Astrocyte (in vitro differentiated cells and primary cell): ENCODE data around the gene EFCAB6. TPM values are rescaled to one million over a fixed set of nuclear protein-coding genes. Genes with fewer than 3 reads are reported as not detected.

Experiments used
- DNase-seq: peaks from one replicate; pipeline ENCODE4 v3.0.0-alpha.2; 2010; ENCODE audit warnings: low read depth
- FAIRE-seq: peaks from 2 replicates; lab custom pipeline; 2011; peaks lifted over from hg19 to GRCh38; lab: Jason Lieb, UNC
- H2AFZ ChIP-seq: 2 replicates; pipeline ENCODE4 v1.6.0; 2012; ENCODE audit warnings: low read depth, low read length, inconsistent platforms
- H3K27ac ChIP-seq: 2 replicates; pipeline ENCODE4 v1.5.1; 2011; ENCODE audit warnings: low read depth, low read length, inconsistent platforms
- H3K27me3 ChIP-seq: 2 replicates; pipeline ENCODE4 v1.6.0; 2011; ENCODE audit warnings: low read length, inconsistent platforms; ENCODE audit not compliant: insufficient read depth
- H3K36me3 ChIP-seq: 2 replicates; pipeline ENCODE4 v1.5.1; 2011; ENCODE audit warnings: low read length, inconsistent platforms; ENCODE audit not compliant: insufficient read depth
- H3K4me1 ChIP-seq: 2 replicates; pipeline ENCODE4 v1.5.1; 2011; ENCODE audit warnings: low read length, inconsistent platforms; ENCODE audit not compliant: insufficient read depth
- H3K4me2 ChIP-seq: 2 replicates; pipeline ENCODE4 v1.6.0; 2012; ENCODE audit warnings: low read length, inconsistent platforms
- H3K4me3 ChIP-seq: 2 replicates; pipeline ENCODE4 v1.5.1; 2011; ENCODE audit warnings: low read depth, mild to moderate bottlenecking, low read length, inconsistent platforms; ENCODE audit not compliant: insufficient read depth
- H3K79me2 ChIP-seq: 2 replicates; pipeline ENCODE4 v1.6.0; 2012; ENCODE audit warnings: mild to moderate bottlenecking, low read length, inconsistent platforms; ENCODE audit not compliant: insufficient read depth
- H3K9ac ChIP-seq: 2 replicates; pipeline ENCODE4 v1.6.0; 2012; ENCODE audit warnings: mild to moderate bottlenecking, low read length, inconsistent platforms
- H3K9me3 ChIP-seq: 2 replicates; pipeline ENCODE4 v1.5.1; 2012; ENCODE audit warnings: low read depth, mild to moderate bottlenecking, low read length, inconsistent platforms; ENCODE audit not compliant: insufficient read depth
- H4K20me1 ChIP-seq: 2 replicates; pipeline ENCODE4 v1.6.0; 2012; ENCODE audit warnings: low read length, inconsistent platforms; ENCODE audit not compliant: insufficient read depth
- H3K27ac Mint-ChIP-seq: one replicate; pipeline ENCODE4 v1.8.0; 2021; ENCODE audit warnings: mild to moderate bottlenecking, mixed read lengths; ENCODE audit not compliant: unreplicated experiment
- H3K27me3 Mint-ChIP-seq: one replicate; pipeline ENCODE4 v1.8.0; 2021; ENCODE audit warnings: low read depth, mixed read lengths; ENCODE audit not compliant: unreplicated experiment
- H3K36me3 Mint-ChIP-seq: one replicate; pipeline ENCODE4 v1.8.0; 2021; ENCODE audit warnings: low read depth, mixed read lengths; ENCODE audit not compliant: unreplicated experiment
- H3K4me1 Mint-ChIP-seq: one replicate; pipeline ENCODE4 v1.8.0; 2021; ENCODE audit warnings: low read depth, mixed read lengths; ENCODE audit not compliant: unreplicated experiment
- H3K4me3 Mint-ChIP-seq: one replicate; pipeline ENCODE4 v1.8.0; 2021; ENCODE audit warnings: mild to moderate bottlenecking, moderate library complexity, mixed read lengths; ENCODE audit not compliant: unreplicated experiment
- H3K9me3 Mint-ChIP-seq: one replicate; pipeline ENCODE4 v1.8.0; 2021; ENCODE audit warnings: mild to moderate bottlenecking, mixed read lengths; ENCODE audit not compliant: unreplicated experiment
- EZH2 ChIP-seq: IDR thresholded peaks from 2 replicates; pipeline ENCODE4 v1.6.1; 2012; ENCODE audit warnings: mild to moderate bottlenecking, low read length, inconsistent platforms; ENCODE audit not compliant: insufficient read depth
- total RNA-seq: library from RNA; stranded (reverse); gene quantifications from 2 replicates; pipeline ENCODE4 v1.2.1, GENCODE V29; 2021
- TF ChIP-seq, protein P1 (sequence below): IDR thresholded peaks from 2 replicates; pipeline ENCODE4 v1.5.1; 2011; ENCODE audit warnings: low read depth, mild to moderate bottlenecking, inconsistent platforms, low read length, moderate library complexity; ENCODE audit not compliant: insufficient read depth

EFCAB6 gene
- total RNA-seq, 1 donor from 2014 or later = 1.2 TPM

DNA sequence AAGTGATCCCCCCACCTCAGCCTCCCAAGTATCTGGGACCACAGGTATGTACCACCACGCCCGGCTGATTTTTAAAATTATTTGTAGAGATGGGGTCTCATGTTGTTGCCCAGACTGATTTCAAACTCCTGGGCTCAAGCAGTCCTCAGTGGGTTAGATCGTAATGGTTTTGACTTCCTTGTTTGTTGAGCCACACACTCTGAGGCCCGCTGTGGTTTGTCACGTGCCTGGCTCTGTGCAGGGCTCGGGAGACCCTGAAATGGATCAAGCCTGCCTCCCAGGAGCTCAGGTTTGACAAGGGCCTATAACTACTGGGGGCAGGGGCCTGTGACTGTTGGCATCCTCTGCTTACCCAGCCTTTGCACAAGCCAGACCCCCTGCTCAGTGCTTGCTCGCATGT is 332.1 kb downstream of the EFCAB6 start:
- H3K27me3 ChIP-seq = no peaks in the 10 kb centered on the region
- Mint-ChIP-seq H3K4me3 (no peak overlapping the region), H3K4me1 (no peaks in the 10 kb centered on the region), H3K27me3 (peaks cover 61% of the 10 kb centered on the region), H3K9me3 (no peaks in the 10 kb centered on the region), H3K36me3 (no peaks in the 10 kb centered on the region), H3K27ac (no peak overlapping the region)
- no peaks in the 10 kb centered on the region for H3K4me1 ChIP-seq
- H3K9ac ChIP-seq = no peak overlapping the region
- no peak overlapping the region for H3K4me3 ChIP-seq
- FAIRE-seq (no peak), DNase-seq (no peak)
- no peak overlapping the region for H3K4me2 ChIP-seq
- no peaks in the 10 kb centered on the region for H3K79me2 ChIP-seq
- H2AFZ ChIP-seq = no peak overlapping the region
- H3K27ac ChIP-seq = no peak overlapping the region
- H3K36me3 ChIP-seq = no peaks in the 10 kb centered on the region
- H3K9me3 ChIP-seq = peaks cover 3% of the 10 kb centered on the region
- no peaks in the 10 kb centered on the region for H4K20me1 ChIP-seq
- TF ChIP-seq, protein P1, sequence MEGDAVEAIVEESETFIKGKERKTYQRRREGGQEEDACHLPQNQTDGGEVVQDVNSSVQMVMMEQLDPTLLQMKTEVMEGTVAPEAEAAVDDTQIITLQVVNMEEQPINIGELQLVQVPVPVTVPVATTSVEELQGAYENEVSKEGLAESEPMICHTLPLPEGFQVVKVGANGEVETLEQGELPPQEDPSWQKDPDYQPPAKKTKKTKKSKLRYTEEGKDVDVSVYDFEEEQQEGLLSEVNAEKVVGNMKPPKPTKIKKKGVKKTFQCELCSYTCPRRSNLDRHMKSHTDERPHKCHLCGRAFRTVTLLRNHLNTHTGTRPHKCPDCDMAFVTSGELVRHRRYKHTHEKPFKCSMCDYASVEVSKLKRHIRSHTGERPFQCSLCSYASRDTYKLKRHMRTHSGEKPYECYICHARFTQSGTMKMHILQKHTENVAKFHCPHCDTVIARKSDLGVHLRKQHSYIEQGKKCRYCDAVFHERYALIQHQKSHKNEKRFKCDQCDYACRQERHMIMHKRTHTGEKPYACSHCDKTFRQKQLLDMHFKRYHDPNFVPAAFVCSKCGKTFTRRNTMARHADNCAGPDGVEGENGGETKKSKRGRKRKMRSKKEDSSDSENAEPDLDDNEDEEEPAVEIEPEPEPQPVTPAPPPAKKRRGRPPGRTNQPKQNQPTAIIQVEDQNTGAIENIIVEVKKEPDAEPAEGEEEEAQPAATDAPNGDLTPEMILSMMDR = no peak
- no peak for TF ChIP-seq EZH2

DNA sequence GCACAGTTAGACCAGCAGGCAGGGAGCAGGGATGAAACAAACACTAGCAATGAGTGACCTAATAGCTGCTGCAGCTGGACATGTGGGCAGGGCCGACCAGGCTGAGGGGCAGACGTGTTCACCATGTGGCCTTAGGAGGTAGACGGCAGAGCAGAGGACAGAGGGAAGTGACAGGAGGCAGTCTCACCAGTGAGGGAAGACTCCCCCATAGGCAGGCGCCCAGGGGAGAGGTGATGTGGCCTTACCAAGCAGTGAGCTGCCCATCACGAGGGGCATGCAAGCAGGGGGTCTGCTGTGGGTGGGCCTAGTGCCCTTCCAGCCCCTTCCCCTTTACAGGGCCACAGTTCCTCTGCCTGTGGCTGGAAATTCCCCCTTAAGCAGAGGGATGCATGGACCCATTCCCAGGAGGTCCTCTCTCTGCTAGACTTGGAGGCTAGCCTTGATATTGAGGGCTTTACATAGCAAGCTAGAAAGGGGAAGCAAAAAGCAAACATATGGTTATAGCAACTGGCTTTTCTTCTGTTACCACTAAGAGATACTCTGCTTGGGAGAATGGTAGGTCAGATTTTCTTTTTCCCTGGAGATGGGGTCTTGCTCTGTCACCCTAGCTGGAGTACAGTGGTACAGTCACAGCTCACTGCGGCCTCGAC is 332.7 kb downstream of the EFCAB6 start:
- H3K4me2 ChIP-seq = no peak overlapping the region
- DNase-seq (no peak), FAIRE-seq (no peak)
- no peaks in the 10 kb centered on the region for H3K4me1 ChIP-seq
- H3K9me3 ChIP-seq = peaks cover 3% of the 10 kb centered on the region
- Mint-ChIP-seq H3K9me3 (no peaks in the 10 kb centered on the region), H3K36me3 (no peaks in the 10 kb centered on the region), H3K27me3 (peaks cover 64% of the 10 kb centered on the region), H3K4me1 (peaks cover 2% of the 10 kb centered on the region), H3K4me3 (no peak overlapping the region), H3K27ac (no peak overlapping the region)
- H3K4me3 ChIP-seq = no peak overlapping the region
- H3K9ac ChIP-seq = no peak overlapping the region
- H4K20me1 ChIP-seq = no peaks in the 10 kb centered on the region
- no peak overlapping the region for H3K27ac ChIP-seq
- no peak overlapping the region for H2AFZ ChIP-seq
- H3K27me3 ChIP-seq = no peaks in the 10 kb centered on the region
- no peaks in the 10 kb centered on the region for H3K79me2 ChIP-seq
- TF ChIP-seq, protein P1 = no peak
- TF ChIP-seq EZH2 = no peak
- no peaks in the 10 kb centered on the region for H3K36me3 ChIP-seq

Other genes with a start within 250 kb of the EFCAB6 start
- 5.9 and 6.1 TPM in 2 replicates for gene SULT4A1, start 50.2 kb upstream of the EFCAB6 start, total RNA-seq
- not detected in 2 replicates for gene PNPLA5, start 79.7 kb upstream of the EFCAB6 start, total RNA-seq
- gene PNPLA3, start 111.5 kb upstream of the EFCAB6 start, total RNA-seq = 8.3 and 10.8 TPM in 2 replicates
- gene SAMM50, start 143.1 kb upstream of the EFCAB6 start, total RNA-seq = 63.4 and 65.2 TPM in 2 replicates
- 22.0 and 23.0 TPM in 2 replicates for gene PARVB, start 212.0 kb upstream of the EFCAB6 start, total RNA-seq